ENCODE results near the gene AP3B1. TPM values are rescaled to one million over a fixed set of nuclear protein-coding genes. Genes with fewer than 3 reads are reported as not detected.
"Not testable (repeated sequence)": the region's sequence is repeated elsewhere in the genome, so short reads cannot be mapped to it uniquely, and the experiment has no call there.

Gene AP3B1
- total RNA-seq, 4 donors from 2014 or later = 52.6 to 74.3 (median 58.9) TPM

DNA sequence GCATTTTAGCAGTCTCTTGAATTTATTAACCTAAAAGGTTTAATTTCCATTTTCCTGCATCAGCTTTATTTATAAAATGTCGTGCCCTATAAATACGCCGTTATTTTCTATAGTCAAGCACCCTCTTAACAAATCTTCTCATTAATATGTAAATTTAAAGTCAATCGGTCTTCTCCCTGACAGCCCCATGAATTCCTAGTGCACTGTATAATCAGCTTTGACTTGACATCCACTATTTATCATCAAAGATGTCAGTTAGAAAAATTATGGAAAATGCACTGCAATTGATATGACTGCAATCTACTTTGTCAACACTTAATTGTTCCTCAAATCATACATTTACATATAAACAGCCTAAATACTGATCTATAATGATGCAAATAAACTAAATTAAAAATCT, 83.4 kb downstream of the AP3B1 start:
- H3K27me3 ChIP-seq = no peaks in the 10 kb centered on the region
- no peaks in the 10 kb centered on the region for H3K4me1 ChIP-seq
- H3K4me3 ChIP-seq = no peak overlapping the region
- no peak overlapping the region for H3K27ac ChIP-seq
- H3K9me3 ChIP-seq = no peaks in the 10 kb centered on the region
- peaks cover 0 to 17% (median 0%) of the 10 kb centered on the region in 3 donors for H3K36me3 ChIP-seq
- no peak for DNase-seq
- TF ChIP-seq, protein P1, sequence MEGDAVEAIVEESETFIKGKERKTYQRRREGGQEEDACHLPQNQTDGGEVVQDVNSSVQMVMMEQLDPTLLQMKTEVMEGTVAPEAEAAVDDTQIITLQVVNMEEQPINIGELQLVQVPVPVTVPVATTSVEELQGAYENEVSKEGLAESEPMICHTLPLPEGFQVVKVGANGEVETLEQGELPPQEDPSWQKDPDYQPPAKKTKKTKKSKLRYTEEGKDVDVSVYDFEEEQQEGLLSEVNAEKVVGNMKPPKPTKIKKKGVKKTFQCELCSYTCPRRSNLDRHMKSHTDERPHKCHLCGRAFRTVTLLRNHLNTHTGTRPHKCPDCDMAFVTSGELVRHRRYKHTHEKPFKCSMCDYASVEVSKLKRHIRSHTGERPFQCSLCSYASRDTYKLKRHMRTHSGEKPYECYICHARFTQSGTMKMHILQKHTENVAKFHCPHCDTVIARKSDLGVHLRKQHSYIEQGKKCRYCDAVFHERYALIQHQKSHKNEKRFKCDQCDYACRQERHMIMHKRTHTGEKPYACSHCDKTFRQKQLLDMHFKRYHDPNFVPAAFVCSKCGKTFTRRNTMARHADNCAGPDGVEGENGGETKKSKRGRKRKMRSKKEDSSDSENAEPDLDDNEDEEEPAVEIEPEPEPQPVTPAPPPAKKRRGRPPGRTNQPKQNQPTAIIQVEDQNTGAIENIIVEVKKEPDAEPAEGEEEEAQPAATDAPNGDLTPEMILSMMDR (IDR thresholded peaks at IDR 0.05) = no peak
- TF ChIP-seq POLR2A (IDR thresholded peaks at IDR 0.05) = no peak

DNA sequence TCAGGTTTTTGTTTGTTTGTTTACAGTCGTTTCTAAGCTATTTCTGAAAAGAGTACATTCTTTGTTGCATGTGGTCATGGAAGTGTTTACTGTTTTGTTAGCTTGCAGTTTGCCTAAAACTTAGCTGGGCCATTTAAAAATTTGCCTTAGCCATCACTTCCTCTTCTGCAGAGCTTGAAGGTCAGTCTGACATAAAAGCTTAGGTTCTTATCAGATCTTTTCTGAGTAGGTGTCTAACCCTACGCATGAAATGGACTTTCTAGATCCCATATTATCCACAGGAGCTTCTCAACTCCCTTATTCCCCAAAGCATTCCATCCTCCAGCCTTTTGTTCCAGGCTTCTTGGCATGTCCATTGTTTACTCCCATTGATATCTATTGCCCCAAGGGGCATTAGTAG, 90.3 kb downstream of the AP3B1 start:
- peaks cover 0 to 10% (median 0%) of the 10 kb centered on the region in 3 donors for H3K36me3 ChIP-seq
- H3K27me3 ChIP-seq = no peaks in the 10 kb centered on the region
- TF ChIP-seq, protein P1 (IDR thresholded peaks at IDR 0.05) = no peak
- TF ChIP-seq POLR2A (IDR thresholded peaks at IDR 0.05) = no peak
- H3K9me3 ChIP-seq = no peaks in the 10 kb centered on the region
- no peak overlapping the region for H3K4me3 ChIP-seq
- DNase-seq = no peak
- H3K4me1 ChIP-seq = no peaks in the 10 kb centered on the region
- H3K27ac ChIP-seq = no peak overlapping the region

DNA sequence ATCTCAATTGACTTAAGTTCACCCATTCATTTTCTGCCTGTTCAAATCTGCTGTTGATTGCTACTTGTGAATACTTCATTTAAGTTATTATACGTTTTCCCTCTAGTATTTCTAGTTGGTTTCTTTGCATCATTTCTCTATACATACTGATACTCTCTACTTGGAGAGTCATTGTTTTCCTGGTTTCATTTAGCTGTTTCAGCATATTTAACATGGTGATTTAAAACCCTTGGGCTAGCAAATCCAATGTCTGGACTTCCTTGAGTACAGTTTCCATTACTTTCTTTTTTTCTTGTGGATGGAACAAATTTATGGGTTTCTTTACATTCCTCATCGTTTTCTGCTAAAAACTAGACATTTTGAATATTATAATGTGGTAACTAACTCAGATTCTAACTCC, 90.7 kb downstream of the AP3B1 start:
- no peak for DNase-seq
- H3K4me3 ChIP-seq = no peak overlapping the region
- no peak for TF ChIP-seq POLR2A (IDR thresholded peaks at IDR 0.05)
- TF ChIP-seq, protein P1 (IDR thresholded peaks at IDR 0.05) = no peak
- no peak overlapping the region for H3K27ac ChIP-seq
- H3K9me3 ChIP-seq = no peaks in the 10 kb centered on the region
- H3K36me3 ChIP-seq = peaks cover 0 to 10% (median 0%) of the 10 kb centered on the region in 3 donors
- H3K4me1 ChIP-seq = no peaks in the 10 kb centered on the region
- H3K27me3 ChIP-seq = no peaks in the 10 kb centered on the region

DNA sequence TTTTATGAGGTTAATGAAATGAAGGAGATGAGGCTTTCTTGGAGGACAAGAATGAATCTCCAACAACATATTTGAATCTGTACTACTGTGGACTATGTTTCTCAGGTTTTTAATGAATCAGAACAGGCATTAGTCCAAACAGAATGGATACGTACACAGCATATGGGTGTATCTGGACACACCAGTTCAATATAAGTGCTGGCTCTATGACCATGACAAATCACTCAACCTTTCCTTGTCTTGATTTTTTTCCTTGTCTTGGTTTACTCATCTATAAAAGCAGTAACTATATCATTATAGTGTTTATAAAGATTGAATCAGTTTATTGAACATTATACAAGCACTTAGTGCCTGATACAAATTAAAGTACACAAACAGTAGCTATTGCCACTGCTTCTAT, 104.1 kb downstream of the AP3B1 start:
- TF ChIP-seq POLR2A (IDR thresholded peaks at IDR 0.05) = no peak
- TF ChIP-seq, protein P1 (IDR thresholded peaks at IDR 0.05) = no peak
- Histone ChIP-seq H3K27me3 (no peaks in the 10 kb centered on the region), H3K36me3 (peaks cover 0 to 7% (median 0%) of the 10 kb centered on the region in 3 donors), H3K4me3 (no peak overlapping the region), H3K27ac (no peak overlapping the region), H3K4me1 (no peaks in the 10 kb centered on the region), H3K9me3 (no peaks in the 10 kb centered on the region)
- no peak for DNase-seq

DNA sequence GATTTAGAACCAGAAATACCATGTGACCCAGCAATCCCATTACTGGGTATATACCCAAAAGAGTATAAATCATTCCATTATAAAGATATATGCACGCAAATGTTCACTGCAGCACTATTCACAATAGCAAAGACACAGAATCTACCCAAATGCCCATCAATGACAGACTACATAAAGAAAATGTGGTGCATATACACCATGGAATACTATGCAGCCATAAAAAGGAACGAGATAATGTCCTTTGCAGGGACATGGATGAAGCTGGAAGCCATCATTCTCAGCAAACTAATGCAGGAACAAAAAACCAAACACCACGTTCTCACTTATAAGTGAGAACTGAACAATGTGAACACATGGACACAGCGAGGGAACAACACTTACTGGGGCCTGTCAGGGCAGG, 105.8 kb downstream of the AP3B1 start:
- not testable (repeated sequence) for H3K4me1 ChIP-seq, H3K27me3 ChIP-seq, H3K9me3 ChIP-seq, H3K27ac ChIP-seq, H3K36me3 ChIP-seq, DNase-seq, H3K4me3 ChIP-seq

DNA sequence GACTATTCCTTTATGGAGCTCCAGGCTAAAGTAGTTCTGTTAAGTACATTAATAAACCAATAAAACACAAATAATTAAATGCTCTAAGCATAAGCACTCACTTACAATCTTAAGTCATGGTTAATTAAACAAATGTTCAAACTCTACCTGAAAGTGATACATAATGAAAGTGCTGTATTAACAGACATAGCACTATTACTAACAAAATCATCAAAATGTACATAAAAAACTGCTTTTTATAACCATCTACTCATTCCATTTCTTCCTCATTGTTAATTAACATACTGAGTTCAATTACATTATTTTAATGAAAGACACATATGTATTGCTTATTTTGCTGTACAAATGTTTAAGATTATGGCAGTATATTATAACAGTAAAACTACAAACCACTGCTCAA, 107.3 kb downstream of the AP3B1 start:
- H3K9me3 ChIP-seq = no peaks in the 10 kb centered on the region
- peaks cover 0 to 7% (median 0%) of the 10 kb centered on the region in 3 donors for H3K36me3 ChIP-seq
- no peak overlapping the region for H3K27ac ChIP-seq
- H3K4me1 ChIP-seq = no peaks in the 10 kb centered on the region
- DNase-seq = no peak
- TF ChIP-seq, protein P1 (IDR thresholded peaks at IDR 0.05) = no peak
- no peak for TF ChIP-seq POLR2A (IDR thresholded peaks at IDR 0.05)
- H3K4me3 ChIP-seq = no peak overlapping the region
- H3K27me3 ChIP-seq = no peaks in the 10 kb centered on the region

Data from Peyer's patch (tissue), 4 donors.